PC-3 (cell line): ENCODE measurements around the gene CCDC69. TPM values are rescaled to one million over a fixed set of nuclear protein-coding genes. Genes with fewer than 3 reads are reported as not detected.

Source experiments
- ATAC-seq: fragments of 200-7000 bp; cut with Tn5 transposase; 2 replicates; pipeline ENCODE4 v1.9.1; 2020; ENCODE audit warnings: mild to moderate bottlenecking, moderate library complexity
- BruUV-seq: library from RNA; stranded (reverse); fragments of 400-500 nt; replicated peaks from 2 replicates; lab custom pipeline; 2021; lab: Mats Ljungman, UMichigan
- CTCF ChIA-PET: fragments of 300-600 bp; sonication (Branson Sonifier 250); formaldehyde crosslinking; loops from one replicate; lab custom pipeline; 2022; ENCODE audit warnings: antibody characterized with exemption; lab: Charles Lee
- POLR2A ChIA-PET: fragments of 300-600 bp; sonication (Branson Sonifier 250); formaldehyde crosslinking; loops from one replicate; lab custom pipeline; 2022; ENCODE audit warnings: antibody characterized with exemption; ENCODE audit not compliant: unreplicated experiment; lab: Charles Lee
- DNase-seq: peaks from one replicate; pipeline ENCODE4 v3.0.0-alpha.2; 2015
- H2AFZ ChIP-seq: fragments of 300-600 bp; sonication (generic); 2 replicates; pipeline ENCODE4 v1.6.0; 2016; ENCODE audit warnings: antibody characterized with exemption, low read length
- H3F3A ChIP-seq: fragments of 300-600 bp; sonication (generic); one replicate; pipeline ENCODE4 v1.6.0; 2017; ENCODE audit warnings: antibody characterized with exemption, low read length, control low read depth, mild to moderate bottlenecking; ENCODE audit not compliant: unreplicated experiment
- H3K27ac ChIP-seq: fragments of 300-600 bp; sonication (generic); 2 replicates; pipeline ENCODE4 v1.5.1; 2016; ENCODE audit warnings: mild to moderate bottlenecking, low read length
- H3K27me3 ChIP-seq: fragments of 300-600 bp; sonication (generic); 2 replicates; pipeline ENCODE4 v1.6.1; 2016; ENCODE audit warnings: low read length, mixed read lengths
- H3K36me3 ChIP-seq: fragments of 300-600 bp; sonication (generic); 2 replicates; pipeline ENCODE4 v1.6.1; 2016; ENCODE audit warnings: low read depth, mixed run types, low read length, mixed read lengths
- H3K4me1 ChIP-seq: fragments of 300-600 bp; sonication (generic); 2 replicates; pipeline ENCODE4 v1.5.1; 2016; ENCODE audit warnings: low read length; ENCODE audit not compliant: insufficient read depth
- H3K4me2 ChIP-seq: fragments of 300-600 bp; sonication (generic); 2 replicates; pipeline ENCODE4 v1.6.0; 2016; ENCODE audit warnings: low read length
- H3K4me3 ChIP-seq: fragments of 300-600 bp; sonication (generic); 2 replicates; pipeline ENCODE4 v1.5.1; 2016; ENCODE audit warnings: mild to moderate bottlenecking, low read length, mixed read lengths
- H3K79me2 ChIP-seq: fragments of 300-600 bp; sonication (generic); 2 replicates; pipeline ENCODE4 v1.6.1; 2017; ENCODE audit warnings: low read length, mixed read lengths
- H3K9ac ChIP-seq: fragments of 300-600 bp; sonication (generic); 2 replicates; pipeline ENCODE4 v1.6.0; 2016; ENCODE audit warnings: mild to moderate bottlenecking, low read length
- H3K9me2 ChIP-seq: fragments of 300-600 bp; sonication (generic); replicated peaks from 2 replicates; pipeline ENCODE4 v1.6.1; 2016; ENCODE audit warnings: mixed run types, low read length, mixed read lengths
- H3K9me3 ChIP-seq: fragments of 300-600 bp; sonication (generic); 2 replicates; pipeline ENCODE4 v1.6.1; 2016; ENCODE audit warnings: low read length, mixed read lengths
- H4K20me1 ChIP-seq: fragments of 300-600 bp; sonication (generic); 2 replicates; pipeline ENCODE4 v1.6.1; 2016; ENCODE audit warnings: low read length, mixed read lengths
- CTCF ChIP-seq: fragments of 300-600 bp; sonication (generic); conservative IDR thresholded peaks from 2 replicates; pipeline ENCODE4 v1.5.1; 2017; ENCODE audit warnings: antibody characterized with exemption, low read depth, mild to moderate bottlenecking, low read length
- EZH2 ChIP-seq: fragments of 300-600 bp; sonication (generic); IDR thresholded peaks from one replicate; pipeline ENCODE4 v1.6.1; 2017; ENCODE audit warnings: antibody characterized with exemption, mild to moderate bottlenecking, low read length; ENCODE audit not compliant: unreplicated experiment
- EZH2phosphoT487 ChIP-seq: fragments of 300-600 bp; sonication (generic); IDR thresholded peaks from 2 replicates; pipeline ENCODE4 v1.6.1; 2018; ENCODE audit warnings: mild to moderate bottlenecking, antibody characterized with exemption, low read length, borderline replicate concordance
- intact Hi-C: fragments of 100-400 bp; cut with micrococcal nuclease; formaldehyde crosslinking; loops from 2 replicates; pipeline ENCODE4 v1.9.0; 2023
- total RNA-seq: library from RNA; depleted of rRNA; stranded (reverse); fragments of >200 nt; gene quantifications from 2 replicates; pipeline ENCODE4 v1.2.3, GENCODE V29; 2014

The CCDC69 gene
- total RNA-seq, 1 experiment from 2014 or later = 26.4 TPM

- no peak overlapping the region for H3K27ac ChIP-seq
- no peaks in the 10 kb centered on the region for H3K9me3 ChIP-seq
- intact Hi-C loops = no loop called here
- no peak overlapping the region for H3K9ac ChIP-seq
- no peak overlapping the region for H2AFZ ChIP-seq
- H3K4me2 ChIP-seq = no peak overlapping the region
- BruUV-seq = no TSS peak
- POLR2A ChIA-PET = no interaction called here
- DNase-seq = no peak
- no peaks in the 10 kb centered on the region for H3F3A ChIP-seq
- CTCF ChIA-PET = interaction anchor here (0.6 kb wide), 1 partner anchor 101 kb away, joined by 9 read pairs; no protein-coding TSS in a partner anchor
- TF ChIP-seq CTCF (no peak), EZH2phosphoT487 (no peak)
- no peak overlapping the region for H3K4me3 ChIP-seq
- H4K20me1 ChIP-seq = no peaks in the 10 kb centered on the region
- no peak for ATAC-seq
- no peaks in the 10 kb centered on the region for H3K27me3 ChIP-seq
- H3K36me3 ChIP-seq = no peaks in the 10 kb centered on the region
- peaks cover 17% of the 10 kb centered on the region for H3K4me1 ChIP-seq
- H3K9me2 ChIP-seq = no peaks in the 10 kb centered on the region
- H3K79me2 ChIP-seq = peaks cover 23% of the 10 kb centered on the region
These were observed 72.1 kb downstream of the CCDC69 start for GRCh38 chr5:151151793-151152192.

GRCh38 chr5:151151263-151151660, 72.6 kb downstream of the CCDC69 start:
- H3F3A ChIP-seq = no peaks in the 10 kb centered on the region
- CTCF ChIA-PET = no interaction called here
- H3K36me3 ChIP-seq = no peaks in the 10 kb centered on the region
- H3K4me3 ChIP-seq = no peak overlapping the region
- DNase-seq (no peak), ATAC-seq (no peak)
- H3K9me3 ChIP-seq = no peaks in the 10 kb centered on the region
- TF ChIP-seq CTCF = no peak
- H4K20me1 ChIP-seq = no peaks in the 10 kb centered on the region
- intact Hi-C loops = no loop called here
- H3K9me2 ChIP-seq = no peaks in the 10 kb centered on the region
- no peak overlapping the region for H3K9ac ChIP-seq
- BruUV-seq = no TSS peak
- POLR2A ChIA-PET = no interaction called here
- H3K27ac ChIP-seq = no peak overlapping the region
- no peaks in the 10 kb centered on the region for H3K27me3 ChIP-seq
- H3K4me2 ChIP-seq = no peak overlapping the region
- H3K4me1 ChIP-seq = peaks cover 12% of the 10 kb centered on the region
- H2AFZ ChIP-seq = no peak overlapping the region
- peaks cover 18% of the 10 kb centered on the region for H3K79me2 ChIP-seq

DNA sequence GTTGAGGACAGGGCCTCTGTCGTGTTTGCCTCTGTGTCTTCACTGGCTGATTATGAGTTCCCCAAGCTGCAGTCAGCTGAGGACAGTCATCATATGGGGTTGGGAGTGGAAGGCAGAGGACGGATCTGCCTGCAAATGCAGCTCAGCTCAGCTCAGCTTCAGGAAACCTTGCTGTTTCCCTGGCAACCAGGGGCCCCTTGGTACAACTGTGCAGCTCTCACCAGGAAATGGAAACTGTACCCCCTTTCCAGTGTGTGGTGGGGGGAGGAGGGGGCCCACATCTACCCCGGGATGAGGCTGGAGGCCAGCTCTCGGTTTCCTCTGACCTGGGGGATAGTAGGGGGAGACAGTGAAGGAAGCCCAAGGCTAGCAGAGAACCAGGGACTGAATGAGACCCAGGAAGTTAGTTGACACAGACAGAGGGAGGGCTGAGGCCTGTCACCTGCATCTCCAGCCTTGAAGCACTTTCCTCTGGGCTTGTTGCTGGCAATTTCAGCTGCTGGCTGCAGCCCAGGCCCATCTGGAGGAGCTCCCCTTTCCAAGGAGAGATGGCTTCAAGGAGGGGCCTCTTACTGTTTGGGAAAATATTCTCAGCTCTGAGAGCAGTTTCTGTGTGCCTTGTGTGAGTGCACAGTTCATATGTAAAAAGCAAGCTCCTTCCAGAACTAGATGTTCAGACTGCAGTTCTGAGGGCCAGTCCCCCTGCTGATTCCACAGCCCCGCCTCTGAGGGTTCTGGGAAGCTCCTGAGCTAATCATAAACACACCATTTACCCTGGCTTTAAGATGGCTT, 73.2 kb downstream of the CCDC69 start:
- no peak for DNase-seq
- Histone ChIP-seq H4K20me1 (no peaks in the 10 kb centered on the region), H3K4me3 (no peak overlapping the region), H3K9me2 (no peaks in the 10 kb centered on the region), H3K4me1 (peaks cover 6% of the 10 kb centered on the region), H3K9me3 (no peaks in the 10 kb centered on the region), H3K27ac (no peak overlapping the region), H3K4me2 (no peak overlapping the region), H3K9ac (no peak overlapping the region), H3K36me3 (no peaks in the 10 kb centered on the region), H3K79me2 (peaks cover 12% of the 10 kb centered on the region), H3F3A (no peaks in the 10 kb centered on the region), H3K27me3 (no peaks in the 10 kb centered on the region), H2AFZ (no peak overlapping the region)
- TF ChIP-seq EZH2phosphoT487 (no peak), CTCF (no peak), EZH2 (no peak)
- POLR2A ChIA-PET = no interaction called here
- intact Hi-C loops = no loop called here
- no TSS peak for BruUV-seq
- ATAC-seq = no peak; the same call in 1 of the 2 replicates
- CTCF ChIA-PET = interaction anchor here (0.6 kb wide), 1 partner anchor 148 kb away, joined by 4 read pairs; no protein-coding TSS in a partner anchor
